GM12878 (cell line): ENCODE data around the gene SPHKAP. TPM values are rescaled to one million over a fixed set of nuclear protein-coding genes. Genes with fewer than 3 reads are reported as not detected.

Source experiments
- ATAC-seq: fragments of 200-7000 bp; cut with Tn5 transposase; 3 replicates; pipeline ENCODE4 v1.9.1; 2020; ENCODE audit warnings: mild to moderate bottlenecking, moderate library complexity
- BruUV-seq: library from RNA; stranded (reverse); fragments of 400-500 nt; replicated peaks from 2 replicates; lab custom pipeline; 2021; lab: Mats Ljungman, UMichigan
- CTCF ChIA-PET: fragments of 300-600 bp; sonication (Branson Sonifier 250); formaldehyde crosslinking; extraction: SDS; loops from one replicate; lab custom pipeline; 2021; ENCODE audit warnings: inconsistent platforms; lab: Yijun Ruan, JAX
- POLR2A ChIA-PET: fragments of 350-600 bp; formaldehyde crosslinking; extraction: SDS; loops from one replicate; lab custom pipeline; 2021; ENCODE audit warnings: inconsistent platforms; lab: Charles Lee
- RAD21 ChIA-PET: fragments of 300-600 bp; sonication (Branson Sonifier 250); formaldehyde crosslinking; loops from one replicate; lab custom pipeline; 2023; ENCODE audit warnings: antibody characterized with exemption; ENCODE audit not compliant: unreplicated experiment; lab: Charles Lee
- SMC1A ChIA-PET: fragments of 300-600 bp; sonication (Branson Sonifier 250); formaldehyde crosslinking; loops from one replicate; lab custom pipeline; 2023; ENCODE audit not compliant: unreplicated experiment, uncharacterized antibody; lab: Charles Lee
- DNase-seq: peaks from one replicate; pipeline ENCODE4 v3.0.0-alpha.2; 2011; ENCODE audit warnings: low read depth, low spot score
- FAIRE-seq: peaks from 3 replicates; lab custom pipeline; 2011; peaks lifted over from hg19 to GRCh38; lab: Jason Lieb, UNC
- H2AFZ ChIP-seq: 2 replicates; pipeline ENCODE4 v1.6.0; 2011; ENCODE audit warnings: low read depth, low read length, control low read depth; ENCODE audit not compliant: control insufficient read depth
- H3K27ac ChIP-seq: 2 replicates; pipeline ENCODE4 v1.5.1; 2011; ENCODE audit warnings: control low read depth; ENCODE audit not compliant: control insufficient read depth, insufficient read depth
- H3K27me3 ChIP-seq, 2 experiments: replicated peaks in 1 of 2; 2 replicates each; pipeline versions ENCODE4 v1.6.0 to v1.6.1; 2011; ENCODE audit warnings: low read length in 1 of 2; ENCODE audit not compliant: control insufficient read depth in 2 of 2, insufficient read depth in 2 of 2
- H3K36me3 ChIP-seq, 2 experiments: 2 replicates each; pipeline ENCODE4 v1.5.1; 2011; ENCODE audit warnings: low read length in 1 of 2; ENCODE audit not compliant: control insufficient read depth in 2 of 2, insufficient read depth in 2 of 2
- H3K4me1 ChIP-seq: 2 replicates; pipeline ENCODE4 v1.6.1; 2011; ENCODE audit warnings: mild to moderate bottlenecking, low read length, moderate library complexity, mixed read lengths; ENCODE audit not compliant: control insufficient read depth, insufficient read depth
- H3K4me2 ChIP-seq: 2 replicates; pipeline ENCODE4 v1.6.0; 2011; ENCODE audit warnings: control low read depth; ENCODE audit not compliant: control insufficient read depth, insufficient read depth
- H3K4me3 ChIP-seq: fragments of 200-600 bp; sonication (generic); 2 replicates; pipeline ENCODE4 v1.5.1; 2016
- H3K79me2 ChIP-seq: 2 replicates; pipeline ENCODE4 v1.6.0; 2011; ENCODE audit warnings: low read length; ENCODE audit not compliant: control insufficient read depth, insufficient read depth
- H3K9ac ChIP-seq: 2 replicates; pipeline ENCODE4 v1.8.0; 2011; ENCODE audit warnings: low read length, control low read depth, mixed read lengths; ENCODE audit not compliant: control insufficient read depth, insufficient read depth
- H3K9me3 ChIP-seq: replicated peaks from 3 replicates; pipeline ENCODE4 v1.5.1; 2011; ENCODE audit warnings: mild to moderate bottlenecking, low read length; ENCODE audit not compliant: control insufficient read depth, insufficient read depth
- H4K20me1 ChIP-seq: 2 replicates; pipeline ENCODE4 v1.6.0; 2011; ENCODE audit not compliant: control insufficient read depth, insufficient read depth
- FOS ChIP-seq: IDR thresholded peaks from 3 replicates; pipeline ENCODE4 v1.6.1; 2011; ENCODE audit warnings: borderline replicate concordance; ENCODE audit not compliant: insufficient read length; ENCODE audit errors: extremely low read depth
- FOXM1 ChIP-seq: IDR thresholded peaks from 2 replicates; pipeline ENCODE4 v1.6.1; 2012; ENCODE audit warnings: low read depth, mild to moderate bottlenecking, inconsistent platforms, low read length, moderate library complexity
- JUND ChIP-seq: IDR thresholded peaks from 2 replicates; pipeline ENCODE4 v1.6.1; 2012; ENCODE audit warnings: low read depth, mild to moderate bottlenecking, low read length, improper control_type of control experiment, moderate library complexity
- PAX5 ChIP-seq: IDR thresholded peaks from 2 replicates; pipeline ENCODE4 v1.6.1; 2011; ENCODE audit warnings: low read depth, low read length, borderline replicate concordance
- RAD21 ChIP-seq: IDR thresholded peaks from 2 replicates; pipeline ENCODE4 v1.6.1; 2011; ENCODE audit warnings: mild to moderate bottlenecking, low read depth, low read length, moderate library complexity; ENCODE audit not compliant: insufficient read depth
- SREBF1 ChIP-seq: IDR thresholded peaks from 2 replicates; pipeline ENCODE4 v1.6.1; 2012; ENCODE audit warnings: mild to moderate bottlenecking, low read length
- TBL1XR1 ChIP-seq: IDR thresholded peaks from 2 replicates; pipeline ENCODE4 v1.6.1; 2012; ENCODE audit warnings: low read depth, low read length, improper control_type of control experiment
- TCF7 ChIP-seq: IDR thresholded peaks from 2 replicates; pipeline ENCODE4 v1.6.1; 2014; ENCODE audit warnings: antibody characterized with exemption, borderline replicate concordance
- YBX1 ChIP-seq: fragments of 450-650 bp; IDR thresholded peaks from 2 replicates; pipeline ENCODE4 v1.6.1; 2016; ENCODE audit warnings: antibody characterized with exemption
- ZZZ3 ChIP-seq: IDR thresholded peaks from 2 replicates; pipeline ENCODE4 v1.6.1; 2011; ENCODE audit warnings: low read depth; ENCODE audit not compliant: control insufficient read depth, insufficient read length
- WGBS: methylation state at CpG from one replicate; pipeline ENCODE4 v1.1.6; 2016; ENCODE audit warnings: low lambda C conversion rate; ENCODE audit not compliant: insufficient replicate concordance, insufficient coverage; ENCODE audit errors: missing lambda C conversion rate; 5-methylcytosine and 5-hydroxymethylcytosine counted together
- in situ Hi-C: fragments of 300-500 bp; cut with MboI; formaldehyde crosslinking; loops from 9 replicates; pipeline ENCODE4 v1.14.3; 2018; ENCODE audit warnings: mixed read lengths
- intact Hi-C: fragments of 100-400 bp; cut with micrococcal nuclease; formaldehyde crosslinking; loops from one replicate; pipeline ENCODE4 v1.14.2; 2022; ENCODE audit not compliant: unreplicated experiment
- polyA plus RNA-seq, 11 experiments: library from polyadenylated mRNA; depleted of rRNA in 4 of 11; unstranded in 6 of 11; stranded (reverse) in 5 of 11; fragments of >200 nt; fragmentation: Nextera tagmentation in 4 of 11; fragmentation: Illumina TruSeq in 1 of 11; extraction: Ambion mirVana in 4 of 11; extraction: Trizol in 1 of 11; gene quantifications; 1 replicate in 1 of 11; 2 replicates in 10 of 11; pipeline versions ENCODE4 v1.2.1 to v1.2.3, GENCODE V29; 2011 to 2016; ENCODE audit warnings: inconsistent platforms in 2 of 11, missing spikeins in 2 of 11, low read depth in 1 of 11
- total RNA-seq, 4 experiments: library from RNA; depleted of rRNA in 3 of 4; stranded (reverse); fragments of >200 nt in 3 of 4; fragmentation: Illumina TruSeq in 1 of 4; extraction: Trizol in 1 of 4; gene quantifications; 2 replicates each; pipeline versions ENCODE4 v1.2.1 to v1.2.3, GENCODE V29; 2013 to 2021
- TF ChIP-seq, protein P1 (sequence below): fragments of 450-650 bp; IDR thresholded peaks from 2 replicates; pipeline ENCODE4 v1.6.1; 2017; ENCODE audit warnings: mild to moderate bottlenecking, low read depth, inconsistent platforms; ENCODE audit not compliant: poor library complexity, severe bottlenecking
- TF ChIP-seq, protein P2 (sequence below): IDR thresholded peaks from 2 replicates; pipeline ENCODE4 v1.6.1; 2012; ENCODE audit warnings: low read length, inconsistent platforms
- TF ChIP-seq, protein P3 (sequence below): fragments of 450-650 bp; IDR thresholded peaks from 2 replicates; pipeline ENCODE4 v1.6.1; 2017; ENCODE audit warnings: low read depth, mild to moderate bottlenecking, moderate library complexity

Gene SPHKAP
- total and polyA plus RNA-seq, 10 of the 15 experiments (the other 5 are each of a cell fraction or from before 2014, with no cell fraction given) = 0.03 TPM; not detected in 9

DNA sequence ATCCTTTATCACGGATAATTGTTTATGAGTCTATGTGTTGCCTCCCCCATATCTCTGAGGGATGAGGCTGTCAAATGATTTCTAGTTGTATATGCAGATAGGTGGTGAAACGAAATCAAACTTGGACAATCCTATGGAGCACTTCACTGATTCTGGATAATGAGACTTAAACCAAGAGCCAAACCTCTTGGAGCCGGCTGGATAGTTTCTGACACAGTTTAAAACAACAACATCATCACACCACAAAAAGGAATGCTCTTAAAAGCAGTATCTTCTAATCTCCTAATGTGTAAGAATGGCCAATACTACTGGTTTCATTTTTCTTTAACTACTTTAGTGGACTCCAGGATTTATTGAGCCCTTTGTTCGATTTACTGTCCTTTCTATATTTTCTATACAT is 36.5 kb downstream of the SPHKAP start:
- no peak for DNase-seq
- Histone ChIP-seq H4K20me1 (no peaks in the 10 kb centered on the region), H3K36me3 (no peaks in the 10 kb centered on the region), H3K4me2 (no peak overlapping the region), H3K27ac (no peak overlapping the region), H3K4me3 (no peak overlapping the region), H3K27me3 (no peaks in the 10 kb centered on the region), H3K4me1 (no peaks in the 10 kb centered on the region), H3K79me2 (no peaks in the 10 kb centered on the region), H3K9me3 (no peaks in the 10 kb centered on the region; the same call in 2 of the 3 replicates), H3K9ac (no peak overlapping the region), H2AFZ (no peak overlapping the region)
- TF ChIP-seq FOXM1 (no peak), TCF7 (no peak), SREBF1 (no peak), PAX5 (no peak), FOS (no peak), TBL1XR1 (no peak), YBX1 (no peak), RAD21 (no peak)
- intact Hi-C loops = no loop called here
- no peak for ATAC-seq
- WGBS = 2% methylated on average over 4 of the region's 4 CpGs
- ChIA-PET RAD21 (no interaction called here), POLR2A (no interaction called here), CTCF (no interaction called here), SMC1A (no interaction called here)
- FAIRE-seq = no peak
- in situ Hi-C loops = no loop called here
- BruUV-seq = no TSS peak

DNA sequence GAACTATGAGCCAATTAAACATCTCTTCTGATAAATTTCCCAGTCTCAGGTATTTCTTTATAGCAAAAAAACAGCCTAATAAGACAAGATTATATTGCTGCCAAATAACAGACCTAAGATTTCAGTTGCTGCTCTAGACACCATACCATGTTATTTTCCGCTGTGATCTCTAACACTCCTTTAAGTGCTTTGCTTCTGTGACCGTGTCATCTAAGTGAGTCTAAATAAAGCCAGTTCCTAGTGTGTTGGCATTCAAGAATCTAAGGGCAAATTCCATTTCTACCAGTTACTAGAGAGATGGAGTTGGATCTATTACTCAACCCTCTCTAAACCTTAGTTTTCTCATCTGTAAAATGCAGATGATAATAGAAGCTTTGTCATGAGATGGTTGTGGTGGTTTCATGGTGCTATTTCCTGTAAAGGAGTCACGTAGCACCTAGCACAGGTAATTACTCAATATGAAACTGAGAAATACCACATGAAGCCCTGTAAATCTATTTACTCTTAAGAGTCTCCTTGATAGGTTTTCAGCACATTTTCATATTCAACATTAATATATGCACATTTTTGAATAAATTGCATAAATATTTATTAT is 40.5 kb downstream of the SPHKAP start:
- no peaks in the 10 kb centered on the region for H4K20me1 ChIP-seq
- FAIRE-seq (peak; percentile 59), ATAC-seq (peak; percentile 89), DNase-seq (peak; percentile 48)
- no peak overlapping the region for H3K4me3 ChIP-seq
- no peak overlapping the region for H3K27ac ChIP-seq
- no peak overlapping the region; the same call in 1 of the 2 replicates for H3K4me2 ChIP-seq
- in situ Hi-C loops (no loop called here), intact Hi-C loops (no loop called here)
- H3K9me3 ChIP-seq = no peaks in the 10 kb centered on the region; the same call in 2 of the 3 replicates
- no peak overlapping the region for H2AFZ ChIP-seq
- no peak overlapping the region for H3K9ac ChIP-seq
- no peaks in the 10 kb centered on the region for H3K27me3 ChIP-seq
- 48% methylated on average over 3 of the region's 3 CpGs for WGBS
- ChIA-PET POLR2A (no interaction called here), CTCF (no interaction called here), RAD21 (no interaction called here), SMC1A (interaction anchor here (0.8 kb wide), 1 partner anchor 130 kb away, joined by 5 read pairs; no protein-coding TSS in a partner anchor)
- no TSS peak for BruUV-seq
- no peaks in the 10 kb centered on the region for H3K4me1 ChIP-seq
- H3K79me2 ChIP-seq = no peaks in the 10 kb centered on the region
- H3K36me3 ChIP-seq = no peaks in the 10 kb centered on the region
- TF ChIP-seq, protein P1, sequence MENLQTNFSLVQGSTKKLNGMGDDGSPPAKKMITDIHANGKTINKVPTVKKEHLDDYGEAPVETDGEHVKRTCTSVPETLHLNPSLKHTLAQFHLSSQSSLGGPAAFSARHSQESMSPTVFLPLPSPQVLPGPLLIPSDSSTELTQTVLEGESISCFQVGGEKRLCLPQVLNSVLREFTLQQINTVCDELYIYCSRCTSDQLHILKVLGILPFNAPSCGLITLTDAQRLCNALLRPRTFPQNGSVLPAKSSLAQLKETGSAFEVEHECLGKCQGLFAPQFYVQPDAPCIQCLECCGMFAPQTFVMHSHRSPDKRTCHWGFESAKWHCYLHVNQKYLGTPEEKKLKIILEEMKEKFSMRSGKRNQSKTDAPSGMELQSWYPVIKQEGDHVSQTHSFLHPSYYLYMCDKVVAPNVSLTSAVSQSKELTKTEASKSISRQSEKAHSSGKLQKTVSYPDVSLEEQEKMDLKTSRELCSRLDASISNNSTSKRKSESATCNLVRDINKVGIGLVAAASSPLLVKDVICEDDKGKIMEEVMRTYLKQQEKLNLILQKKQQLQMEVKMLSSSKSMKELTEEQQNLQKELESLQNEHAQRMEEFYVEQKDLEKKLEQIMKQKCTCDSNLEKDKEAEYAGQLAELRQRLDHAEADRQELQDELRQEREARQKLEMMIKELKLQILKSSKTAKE = peak; percentile 46
- TF ChIP-seq ZZZ3 (no peak), JUND (peak; percentile 78; the same call in 1 of the 2 replicates)
- TF ChIP-seq, protein P2, sequence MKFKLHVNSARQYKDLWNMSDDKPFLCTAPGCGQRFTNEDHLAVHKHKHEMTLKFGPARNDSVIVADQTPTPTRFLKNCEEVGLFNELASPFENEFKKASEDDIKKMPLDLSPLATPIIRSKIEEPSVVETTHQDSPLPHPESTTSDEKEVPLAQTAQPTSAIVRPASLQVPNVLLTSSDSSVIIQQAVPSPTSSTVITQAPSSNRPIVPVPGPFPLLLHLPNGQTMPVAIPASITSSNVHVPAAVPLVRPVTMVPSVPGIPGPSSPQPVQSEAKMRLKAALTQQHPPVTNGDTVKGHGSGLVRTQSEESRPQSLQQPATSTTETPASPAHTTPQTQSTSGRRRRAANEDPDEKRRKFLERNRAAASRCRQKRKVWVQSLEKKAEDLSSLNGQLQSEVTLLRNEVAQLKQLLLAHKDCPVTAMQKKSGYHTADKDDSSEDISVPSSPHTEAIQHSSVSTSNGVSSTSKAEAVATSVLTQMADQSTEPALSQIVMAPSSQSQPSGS = 0 out of 2 replicates have a peak, but pooled peaks have one; percentile 29
- TF ChIP-seq, protein P3, sequence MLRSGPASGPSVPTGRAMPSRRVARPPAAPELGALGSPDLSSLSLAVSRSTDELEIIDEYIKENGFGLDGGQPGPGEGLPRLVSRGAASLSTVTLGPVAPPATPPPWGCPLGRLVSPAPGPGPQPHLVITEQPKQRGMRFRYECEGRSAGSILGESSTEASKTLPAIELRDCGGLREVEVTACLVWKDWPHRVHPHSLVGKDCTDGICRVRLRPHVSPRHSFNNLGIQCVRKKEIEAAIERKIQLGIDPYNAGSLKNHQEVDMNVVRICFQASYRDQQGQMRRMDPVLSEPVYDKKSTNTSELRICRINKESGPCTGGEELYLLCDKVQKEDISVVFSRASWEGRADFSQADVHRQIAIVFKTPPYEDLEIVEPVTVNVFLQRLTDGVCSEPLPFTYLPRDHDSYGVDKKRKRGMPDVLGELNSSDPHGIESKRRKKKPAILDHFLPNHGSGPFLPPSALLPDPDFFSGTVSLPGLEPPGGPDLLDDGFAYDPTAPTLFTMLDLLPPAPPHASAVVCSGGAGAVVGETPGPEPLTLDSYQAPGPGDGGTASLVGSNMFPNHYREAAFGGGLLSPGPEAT = peak; percentile 67; the same call in 1 of the 2 replicates
